ENCODE data around the gene SLC66A3.

SLC66A3 gene

GRCh38 chr2:11145350-11145749 is 9.9 kb upstream of the SLC66A3 start:
- no peak overlapping the region for H3K4me3 ChIP-seq (ENCODE audit: low read depth, low read length)
- no peak for DNase-seq (ENCODE audit: low read depth)
- no peak for TF ChIP-seq CTCF (conservative IDR thresholded peaks at IDR 0.05; ENCODE audit: low read depth, low read length)

GRCh38 chr2:11146076-11146475 is 9.2 kb upstream of the SLC66A3 start:
- no peak for TF ChIP-seq CTCF (conservative IDR thresholded peaks at IDR 0.05; ENCODE audit: low read depth, low read length)
- H3K4me3 ChIP-seq (ENCODE audit: low read depth, low read length), result no peak overlapping the region
- no peak for DNase-seq (ENCODE audit: low read depth)

- no peak overlapping the region for H3K4me3 ChIP-seq (ENCODE audit: low read depth, low read length)
- TF ChIP-seq CTCF (conservative IDR thresholded peaks at IDR 0.05; ENCODE audit: low read depth, low read length), result no peak
- no peak for DNase-seq (ENCODE audit: low read depth)
Observed at GRCh38 chr2:11147263-11147662, 8.0 kb upstream of the SLC66A3 start.

- DNase-seq (ENCODE audit: low read depth), result no peak
- no peak for TF ChIP-seq CTCF (conservative IDR thresholded peaks at IDR 0.05; ENCODE audit: low read depth, low read length)
- H3K4me3 ChIP-seq (ENCODE audit: low read depth, low read length), result no peak overlapping the region
Observed at GRCh38 chr2:11152591-11152990, 2.7 kb upstream of the SLC66A3 start.

- TF ChIP-seq CTCF (conservative IDR thresholded peaks at IDR 0.05; ENCODE audit: low read depth, low read length), result no peak
- H3K4me3 ChIP-seq (ENCODE audit: low read depth, low read length), result peak overlapping the region; percentile 64
- no peak for DNase-seq (ENCODE audit: low read depth)
Observed at GRCh38 chr2:11154016-11154922, 998 bp upstream of the SLC66A3 start.

- DNase-seq (ENCODE audit: low read depth), result peak; percentile 98
- H3K4me3 ChIP-seq (ENCODE audit: low read depth, low read length), result peak overlapping the region; percentile 70
- no peak for TF ChIP-seq CTCF (conservative IDR thresholded peaks at IDR 0.05; ENCODE audit: low read depth, low read length)
Observed at GRCh38 chr2:11154923-11155380, 315 bp upstream of the SLC66A3 start.
